Testis (tissue), 2 donors: ENCODE results near the gene MUC5AC.

ENCODE experiments used
- CTCF ChIP-seq, 3 experiments: fragments of 450-650 bp in 2 of 3; fragments of 200-600 bp in 1 of 3; sonication (generic) in 1 of 3; IDR thresholded peaks; one replicate each; pipeline ENCODE4 v1.5.1; 2016 to 2019; ENCODE audit warnings: antibody characterized with exemption in 3 of 3, mild to moderate bottlenecking in 2 of 3, moderate library complexity in 1 of 3
- POLR2A ChIP-seq: fragments of 450-650 bp; IDR thresholded peaks from one replicate; pipeline ENCODE4 v1.6.1; 2017; ENCODE audit warnings: antibody characterized with exemption, mild to moderate bottlenecking, moderate library complexity

GRCh38 chr11:1156506-1157340 is 1.0 kb upstream of the MUC5AC start:
- TF ChIP-seq CTCF (IDR thresholded peaks at IDR 0.05) = no peak
- TF ChIP-seq POLR2A = no peak
